Kidney epithelial cell (primary cell): ENCODE data around the gene GPR171. TPM values are rescaled to one million over a fixed set of nuclear protein-coding genes. Genes with fewer than 3 reads are reported as not detected.

Source experiments
- DNase-seq: peaks from one replicate; pipeline ENCODE4 v3.0.0-alpha.2; 2010; ENCODE audit warnings: low read depth
- H3K27me3 ChIP-seq: 2 replicates; pipeline ENCODE4 v1.6.0; 2011; ENCODE audit warnings: low read length; ENCODE audit not compliant: control insufficient read depth, insufficient read depth
- H3K36me3 ChIP-seq: 2 replicates; pipeline ENCODE4 v1.5.1; 2011; ENCODE audit warnings: low read length; ENCODE audit not compliant: control insufficient read depth, insufficient read depth
- H3K4me3 ChIP-seq: 2 replicates; pipeline ENCODE4 v1.5.1; 2011; ENCODE audit warnings: low read depth, mild to moderate bottlenecking, control low read depth, low read length
- CTCF ChIP-seq: IDR thresholded peaks from 2 replicates; pipeline ENCODE4 v1.5.1; 2011; ENCODE audit warnings: mild to moderate bottlenecking, moderate library complexity, low read length, control low read depth, inconsistent platforms; ENCODE audit not compliant: insufficient read depth, poor library complexity, severe bottlenecking
- total RNA-seq: library from RNA; depleted of rRNA; stranded (reverse); fragments of >200 nt; gene quantifications from 2 replicates; pipeline ENCODE4 v1.2.3, GENCODE V29; 2015

Gene GPR171
- total RNA-seq, 1 donor from 2014 or later, result not detected

DNA sequence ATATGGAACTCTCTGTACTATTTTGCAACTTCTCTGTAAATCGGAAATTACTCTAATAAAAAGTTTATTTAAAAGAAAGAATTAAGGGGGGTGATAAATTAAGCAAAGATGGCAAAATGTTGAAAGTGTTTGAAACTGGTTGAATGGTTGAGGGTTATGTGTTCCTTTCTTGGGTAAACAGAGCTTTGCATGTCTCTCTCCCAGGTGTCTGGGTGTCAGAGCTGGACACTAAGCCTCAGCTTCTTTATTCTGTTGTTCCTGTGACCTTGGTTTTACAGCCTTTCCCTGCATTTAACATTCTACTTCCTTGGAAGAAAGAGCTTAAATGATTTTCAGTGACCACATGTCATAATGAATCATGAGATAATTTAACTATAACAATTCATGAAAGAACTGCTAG is 7.2 kb downstream of the GPR171 start:
- DNase-seq, result no peak
- H3K36me3 ChIP-seq, result no peaks in the 10 kb centered on the region
- H3K4me3 ChIP-seq, result no peak overlapping the region
- no peak for TF ChIP-seq CTCF
- H3K27me3 ChIP-seq, result no peaks in the 10 kb centered on the region

GRCh38 chr3:151192545-151192944 is 10.5 kb downstream of the GPR171 start:
- TF ChIP-seq CTCF, result no peak
- no peaks in the 10 kb centered on the region for H3K27me3 ChIP-seq
- no peaks in the 10 kb centered on the region for H3K36me3 ChIP-seq
- DNase-seq, result no peak
- H3K4me3 ChIP-seq, result no peak overlapping the region

DNA sequence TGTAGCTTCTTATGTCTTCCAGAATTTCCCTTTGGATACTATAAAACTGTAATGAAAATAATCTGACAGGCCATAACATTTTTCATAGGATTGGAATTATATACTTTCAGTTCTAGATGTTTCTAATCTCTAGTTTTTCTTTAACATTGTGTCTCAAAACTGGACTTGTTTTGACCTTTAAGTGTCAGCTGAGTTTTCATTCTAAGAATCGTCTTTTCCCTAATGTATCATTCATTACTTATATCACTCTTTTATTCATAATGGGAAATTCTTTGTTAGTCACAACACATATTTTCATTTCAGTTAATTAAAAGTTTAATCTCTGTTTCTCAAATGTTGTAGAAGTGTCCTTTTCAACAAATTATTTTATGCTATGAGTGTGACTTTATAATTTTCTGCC is 11.9 kb downstream of the GPR171 start:
- no peaks in the 10 kb centered on the region for H3K27me3 ChIP-seq
- no peak for TF ChIP-seq CTCF
- DNase-seq, result no peak
- H3K4me3 ChIP-seq, result no peak overlapping the region
- H3K36me3 ChIP-seq, result no peaks in the 10 kb centered on the region

DNA sequence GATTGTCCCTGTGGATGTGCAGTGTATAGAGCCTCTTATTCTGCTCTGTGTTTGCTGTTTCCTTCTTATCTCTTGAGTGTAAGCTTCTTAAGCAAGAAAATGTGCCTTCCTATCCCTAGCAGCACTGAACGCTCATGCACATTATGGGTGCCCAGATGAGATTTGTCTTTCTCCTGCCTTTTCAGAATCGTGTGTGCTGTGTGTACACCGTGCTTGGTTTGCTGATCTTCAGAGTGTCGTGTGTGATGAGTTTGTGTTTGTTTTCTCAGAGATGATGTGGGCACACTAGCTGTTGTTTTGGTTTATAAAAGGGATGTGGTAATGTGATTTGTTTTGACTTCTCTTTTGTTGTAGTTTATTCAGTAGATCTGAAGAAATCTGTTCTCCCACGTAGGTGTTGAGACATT is 19.7 kb downstream of the GPR171 start:
- H3K36me3 ChIP-seq, result no peaks in the 10 kb centered on the region
- H3K4me3 ChIP-seq, result no peak overlapping the region
- no peaks in the 10 kb centered on the region for H3K27me3 ChIP-seq
- no peak for DNase-seq
- TF ChIP-seq CTCF, result no peak

DNA sequence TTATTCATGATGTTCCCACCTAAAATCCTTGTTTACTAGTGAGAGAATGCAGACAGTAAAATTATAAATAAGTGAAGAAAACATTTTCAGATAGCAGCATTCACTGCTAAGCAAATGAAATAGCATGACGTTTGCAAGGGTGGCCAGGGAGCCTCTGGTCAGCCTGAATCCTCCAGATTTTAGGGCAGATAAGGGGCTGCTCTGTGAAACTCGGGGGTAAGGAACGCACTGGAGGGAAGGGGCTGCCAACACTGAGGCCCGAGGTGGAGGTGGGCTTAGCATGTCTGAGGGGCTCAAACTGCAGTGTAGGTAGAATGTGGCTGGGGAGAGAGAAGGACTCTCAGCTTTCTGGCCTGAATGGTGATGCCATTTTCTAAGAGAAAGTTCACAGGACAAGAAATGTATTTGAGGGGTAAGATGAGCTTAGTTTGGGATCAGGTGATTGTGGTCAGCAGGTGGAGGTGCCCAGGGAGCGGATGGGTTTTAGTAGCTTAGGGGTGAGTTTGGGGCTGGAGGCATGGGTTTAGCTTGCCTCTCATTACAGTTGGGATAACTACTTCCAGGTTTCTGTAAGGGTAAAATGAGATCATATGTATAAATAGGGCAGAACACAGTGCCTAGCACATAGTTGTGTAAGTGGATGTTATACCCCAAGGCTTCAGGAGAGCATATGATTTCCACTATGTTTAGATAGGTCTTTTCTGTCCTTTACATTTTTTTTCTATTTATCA is 20.5 kb downstream of the GPR171 start:
- no peaks in the 10 kb centered on the region for H3K27me3 ChIP-seq
- TF ChIP-seq CTCF, result no peak
- no peaks in the 10 kb centered on the region for H3K36me3 ChIP-seq
- no peak for DNase-seq
- no peak overlapping the region for H3K4me3 ChIP-seq

- H3K36me3 ChIP-seq, result no peaks in the 10 kb centered on the region
- TF ChIP-seq CTCF, result no peak
- no peak for DNase-seq
- no peaks in the 10 kb centered on the region for H3K27me3 ChIP-seq
- no peak overlapping the region for H3K4me3 ChIP-seq
Observed at GRCh38 chr3:151178208-151178845, 24.7 kb downstream of the GPR171 start.
